Measurements from ENCODE around the gene RALGPS1.

The RALGPS1 gene

GRCh38 chr9:126902210-126902609 is 12.4 kb upstream of the RALGPS1 start:
- H2AFZ ChIP-seq = no peak overlapping the region
- H3K9me3 ChIP-seq (ENCODE audit: control insufficient read depth, low read length) = no peaks in the 10 kb centered on the region
- no peaks in the 10 kb centered on the region for H3K4me1 ChIP-seq
- H3K27me3 ChIP-seq (ENCODE audit: control insufficient read depth, insufficient read depth, low read length) = no peaks in the 10 kb centered on the region
- no peak overlapping the region for H3K9ac ChIP-seq
- no peak overlapping the region for H3K4me2 ChIP-seq (ENCODE audit: low read length)
- H3K4me3 ChIP-seq (ENCODE audit: low read depth, low read length) = no peak overlapping the region
- no peak for TF ChIP-seq CTCF (IDR thresholded peaks at IDR 0.05)
- no peak overlapping the region for H3K27ac ChIP-seq
- no peaks in the 10 kb centered on the region for H3K79me2 ChIP-seq
- no peaks in the 10 kb centered on the region for H3K36me3 ChIP-seq (ENCODE audit: control insufficient read depth, insufficient read depth, low read length)

GRCh38 chr9:126904586-126904985 is 10.0 kb upstream of the RALGPS1 start:
- no peaks in the 10 kb centered on the region for H3K9me3 ChIP-seq (ENCODE audit: control insufficient read depth, low read length)
- no peak overlapping the region for H3K27ac ChIP-seq
- no peak overlapping the region for H2AFZ ChIP-seq
- no peaks in the 10 kb centered on the region for H3K36me3 ChIP-seq (ENCODE audit: control insufficient read depth, insufficient read depth, low read length)
- H3K4me1 ChIP-seq = no peaks in the 10 kb centered on the region
- H3K4me2 ChIP-seq (ENCODE audit: low read length) = no peak overlapping the region
- H3K79me2 ChIP-seq = no peaks in the 10 kb centered on the region
- H3K4me3 ChIP-seq (ENCODE audit: low read depth, low read length) = no peak overlapping the region
- H3K27me3 ChIP-seq (ENCODE audit: control insufficient read depth, insufficient read depth, low read length) = no peaks in the 10 kb centered on the region
- TF ChIP-seq CTCF (IDR thresholded peaks at IDR 0.05) = no peak
- no peak overlapping the region for H3K9ac ChIP-seq

DNA sequence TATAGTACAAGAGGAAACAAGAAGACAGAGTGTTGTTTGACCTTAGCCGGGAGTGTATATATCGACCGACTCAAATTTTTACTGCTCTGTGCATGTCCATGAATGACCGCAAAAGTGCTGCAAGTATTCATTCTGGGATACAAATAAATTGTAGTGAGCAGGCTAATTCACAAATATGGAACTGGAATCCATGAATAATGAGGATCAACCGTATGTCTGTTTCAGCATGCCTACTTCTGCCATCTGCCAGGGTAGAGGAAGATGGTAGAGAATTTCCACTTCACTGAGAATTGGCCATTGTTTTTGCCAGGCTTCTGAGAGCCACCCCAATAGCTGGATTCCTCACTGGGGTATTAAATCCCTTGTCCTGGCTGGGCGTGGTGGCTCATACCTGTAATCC is 8.5 kb upstream of the RALGPS1 start:
- no peak overlapping the region for H3K27ac ChIP-seq
- H3K79me2 ChIP-seq = no peaks in the 10 kb centered on the region
- H3K4me1 ChIP-seq = no peaks in the 10 kb centered on the region
- H3K4me2 ChIP-seq (ENCODE audit: low read length) = no peak overlapping the region
- H3K36me3 ChIP-seq (ENCODE audit: control insufficient read depth, insufficient read depth, low read length) = no peaks in the 10 kb centered on the region
- H3K27me3 ChIP-seq (ENCODE audit: control insufficient read depth, insufficient read depth, low read length) = no peaks in the 10 kb centered on the region
- TF ChIP-seq CTCF (IDR thresholded peaks at IDR 0.05) = no peak
- no peak overlapping the region for H2AFZ ChIP-seq
- no peaks in the 10 kb centered on the region for H3K9me3 ChIP-seq (ENCODE audit: control insufficient read depth, low read length)
- no peak overlapping the region for H3K4me3 ChIP-seq (ENCODE audit: low read depth, low read length)
- no peak overlapping the region for H3K9ac ChIP-seq

- Histone ChIP-seq H3K9ac (no peak overlapping the region), H3K27me3 (ENCODE audit: control insufficient read depth, insufficient read depth, low read length) (no peaks in the 10 kb centered on the region), H3K36me3 (ENCODE audit: control insufficient read depth, insufficient read depth, low read length) (no peaks in the 10 kb centered on the region), H2AFZ (no peak overlapping the region), H3K4me1 (no peaks in the 10 kb centered on the region), H3K4me3 (ENCODE audit: low read depth, low read length) (no peak overlapping the region), H3K9me3 (ENCODE audit: control insufficient read depth, low read length) (no peaks in the 10 kb centered on the region), H3K79me2 (no peaks in the 10 kb centered on the region), H3K4me2 (ENCODE audit: low read length) (no peak overlapping the region), H3K27ac (no peak overlapping the region)
- no peak for TF ChIP-seq CTCF (IDR thresholded peaks at IDR 0.05)
These were observed 7.5 kb upstream of the RALGPS1 start for GRCh38 chr9:126907058-126907457.

- Histone ChIP-seq H3K27ac (peak overlapping the region; percentile 32), H2AFZ (peak overlapping the region; percentile 64), H3K9me3 (ENCODE audit: control insufficient read depth, low read length) (no peaks in the 10 kb centered on the region), H3K4me3 (ENCODE audit: low read depth, low read length) (peak overlapping the region; percentile 45), H3K4me2 (ENCODE audit: low read length) (peak overlapping the region; percentile 63), H3K36me3 (ENCODE audit: control insufficient read depth, insufficient read depth, low read length) (no peaks in the 10 kb centered on the region), H3K4me1 (no peaks in the 10 kb centered on the region), H3K27me3 (ENCODE audit: control insufficient read depth, insufficient read depth, low read length) (no peaks in the 10 kb centered on the region), H3K79me2 (peaks cover 5% of the 10 kb centered on the region), H3K9ac (no peak overlapping the region)
- TF ChIP-seq CTCF (IDR thresholded peaks at IDR 0.05) = no peak
These were observed 767 bp downstream of the RALGPS1 start for GRCh38 chr9:126915281-126915816.

All from parathyroid adenoma (tissue), 2 donors.